Esophagus muscularis mucosa (tissue), 4 donors: ENCODE measurements around the gene PANX2. TPM values are rescaled to one million over a fixed set of nuclear protein-coding genes. Genes with fewer than 3 reads are reported as not detected.

Experiments used
- DNase-seq: peaks from one replicate; pipeline ENCODE4 v3.0.0-alpha.2; 2017; ENCODE audit errors: extremely low spot score
- H3K27ac ChIP-seq, 4 donors: fragments of 200-600 bp; sonication (generic); replicated peaks in 1 of 4; 1 replicate in 3 of 4; 2 replicates in 1 of 4; pipeline ENCODE4 v1.5.1; 2016 to 2019; ENCODE audit warnings: mild to moderate bottlenecking in 1 of 4
- H3K27me3 ChIP-seq, 4 donors: fragments of 200-600 bp; sonication (generic); one replicate each; pipeline versions ENCODE4 v1.5.1 to v1.6.0; 2016 to 2019
- H3K36me3 ChIP-seq, 4 donors: fragments of 200-600 bp; sonication (generic); one replicate each; pipeline ENCODE4 v1.5.1; 2016 to 2019
- H3K4me1 ChIP-seq, 4 donors: fragments of 200-600 bp; sonication (generic); one replicate each; pipeline ENCODE4 v1.5.1; 2016 to 2019
- H3K4me3 ChIP-seq, 4 donors: fragments of 200-600 bp; sonication (generic); 1 replicate in 2 of 4; 2 replicates in 2 of 4; pipeline ENCODE4 v1.5.1; 2016 to 2019; ENCODE audit warnings: mild to moderate bottlenecking in 4 of 4, moderate library complexity in 1 of 4
- H3K9me3 ChIP-seq, 4 donors: fragments of 200-600 bp; sonication (generic); 1 replicate in 3 of 4; 2 replicates in 1 of 4; pipeline ENCODE4 v1.5.1; 2016 to 2019
- EP300 ChIP-seq: sonication (generic); formaldehyde crosslinking; IDR thresholded peaks from one replicate; pipeline ENCODE4 v1.6.1; 2017; ENCODE audit warnings: antibody characterized with exemption
- POLR2A ChIP-seq: fragments of 450-650 bp; IDR thresholded peaks from one replicate; pipeline ENCODE4 v1.6.1; 2017; ENCODE audit warnings: antibody characterized with exemption, moderate library complexity, mild to moderate bottlenecking, low read depth
- POLR2AphosphoS5 ChIP-seq, 2 donors: sonication (generic); formaldehyde crosslinking; IDR thresholded peaks; one replicate each; pipeline ENCODE4 v1.6.1; 2017; ENCODE audit warnings: antibody characterized with exemption in 2 of 2
- WGBS: methylation state at CpG from one replicate; pipeline ENCODE4 v1.1.5; 2018; 5-methylcytosine and 5-hydroxymethylcytosine counted together
- intact Hi-C: fragments of 100-400 bp; cut with DNase I; formaldehyde crosslinking; loops from one replicate; pipeline ENCODE4 v1.15.1; 2023
- total RNA-seq, 4 donors: library from RNA; depleted of rRNA; stranded (reverse); fragments of >200 nt; gene quantifications; one replicate each; pipeline versions ENCODE4 v1.1.0 to v1.2.1, GENCODE V29; 2016
- TF ChIP-seq, protein P1 (sequence below), 3 experiments: fragments of 200-600 bp in 2 of 3; fragments of 450-650 bp in 1 of 3; sonication (generic) in 2 of 3; IDR thresholded peaks; one replicate each; pipeline ENCODE4 v1.5.1; 2017 to 2019; ENCODE audit warnings: antibody characterized with exemption in 3 of 3, mild to moderate bottlenecking in 2 of 3, moderate library complexity in 1 of 3

PANX2 gene
- total RNA-seq, 4 donors from 2014 or later = 0.33 to 1.0 (median 0.56) TPM

DNA sequence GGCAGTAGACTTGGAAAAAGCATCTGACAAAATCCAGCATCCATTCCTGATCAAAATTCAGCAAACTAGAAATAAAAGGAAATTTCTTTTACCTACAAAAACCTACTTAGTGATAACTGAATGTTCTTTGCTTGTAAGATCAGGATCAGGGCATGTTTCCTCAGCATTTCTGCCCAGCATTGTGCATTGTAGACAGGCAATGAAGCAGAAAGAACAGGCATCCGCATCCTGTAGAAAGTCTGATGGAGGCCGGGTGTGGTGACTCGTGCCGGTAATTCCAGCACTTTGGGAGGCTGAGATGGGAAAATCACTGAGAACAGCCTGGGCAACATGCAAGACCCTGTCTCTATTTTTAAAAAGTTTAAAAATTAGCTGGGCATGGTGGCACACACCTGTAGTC lies 32.5 kb upstream of the PANX2 start:
- Histone ChIP-seq H3K36me3 (no peaks in the 10 kb centered on the region), H3K4me3 (no peak overlapping the region), H3K27me3 (peaks cover 0 to 12% (median 0%) of the 10 kb centered on the region in 4 donors), H3K9me3 (no peaks in the 10 kb centered on the region), H3K4me1 (peaks cover 0 to 7% (median 0%) of the 10 kb centered on the region in 4 donors), H3K27ac (no peak overlapping the region)
- DNase-seq = no peak
- TF ChIP-seq, protein P1, sequence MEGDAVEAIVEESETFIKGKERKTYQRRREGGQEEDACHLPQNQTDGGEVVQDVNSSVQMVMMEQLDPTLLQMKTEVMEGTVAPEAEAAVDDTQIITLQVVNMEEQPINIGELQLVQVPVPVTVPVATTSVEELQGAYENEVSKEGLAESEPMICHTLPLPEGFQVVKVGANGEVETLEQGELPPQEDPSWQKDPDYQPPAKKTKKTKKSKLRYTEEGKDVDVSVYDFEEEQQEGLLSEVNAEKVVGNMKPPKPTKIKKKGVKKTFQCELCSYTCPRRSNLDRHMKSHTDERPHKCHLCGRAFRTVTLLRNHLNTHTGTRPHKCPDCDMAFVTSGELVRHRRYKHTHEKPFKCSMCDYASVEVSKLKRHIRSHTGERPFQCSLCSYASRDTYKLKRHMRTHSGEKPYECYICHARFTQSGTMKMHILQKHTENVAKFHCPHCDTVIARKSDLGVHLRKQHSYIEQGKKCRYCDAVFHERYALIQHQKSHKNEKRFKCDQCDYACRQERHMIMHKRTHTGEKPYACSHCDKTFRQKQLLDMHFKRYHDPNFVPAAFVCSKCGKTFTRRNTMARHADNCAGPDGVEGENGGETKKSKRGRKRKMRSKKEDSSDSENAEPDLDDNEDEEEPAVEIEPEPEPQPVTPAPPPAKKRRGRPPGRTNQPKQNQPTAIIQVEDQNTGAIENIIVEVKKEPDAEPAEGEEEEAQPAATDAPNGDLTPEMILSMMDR (IDR thresholded peaks at IDR 0.05) = no peak
- TF ChIP-seq EP300 (no peak), POLR2AphosphoS5 (IDR thresholded peaks at IDR 0.05) (no peak), POLR2A (no peak)
- WGBS = 94% methylated on average over 4 of the region's 4 CpGs
- intact Hi-C loops = no loop called here

- Histone ChIP-seq H3K4me1 (peaks cover 0 to 7% (median 0%) of the 10 kb centered on the region in 4 donors), H3K27me3 (peaks cover 0 to 15% (median 0%) of the 10 kb centered on the region in 4 donors), H3K4me3 (no peak overlapping the region), H3K27ac (no peak overlapping the region), H3K9me3 (no peaks in the 10 kb centered on the region), H3K36me3 (no peaks in the 10 kb centered on the region)
- intact Hi-C loops = no loop called here
- 92% methylated on average over 9 of the region's 9 CpGs for WGBS
- TF ChIP-seq, protein P1 (IDR thresholded peaks at IDR 0.05) = no peak
- DNase-seq = no peak
These were observed 31.5 kb upstream of the PANX2 start for GRCh38 chr22:50138988-50139387.

- 87% methylated on average over 15 of the region's 15 CpGs for WGBS
- TF ChIP-seq POLR2A (no peak), POLR2AphosphoS5 (IDR thresholded peaks at IDR 0.05) (no peak), EP300 (no peak)
These were observed 30.6 kb upstream of the PANX2 start for GRCh38 chr22:50139843-50140415.

GRCh38 chr22:50140615-50141014 lies 29.9 kb upstream of the PANX2 start:
- peaks cover 0 to 7% (median 0%) of the 10 kb centered on the region in 4 donors for H3K4me1 ChIP-seq
- peaks cover 0 to 20% (median 0%) of the 10 kb centered on the region in 4 donors for H3K27me3 ChIP-seq
- intact Hi-C loops = no loop called here
- H3K9me3 ChIP-seq = no peaks in the 10 kb centered on the region
- H3K4me3 ChIP-seq = no peak overlapping the region
- no peak for DNase-seq
- TF ChIP-seq POLR2A = no peak
- no peak for TF ChIP-seq EP300
- TF ChIP-seq POLR2AphosphoS5 (IDR thresholded peaks at IDR 0.05) = no peak
- TF ChIP-seq, protein P1 (IDR thresholded peaks at IDR 0.05) = no peak
- no peak overlapping the region for H3K27ac ChIP-seq
- 82% methylated on average over 3 of the region's 3 CpGs for WGBS
- H3K36me3 ChIP-seq = no peaks in the 10 kb centered on the region

More at GRCh38 chr22:50139843-50140415, 30.6 kb upstream of the PANX2 start:
- no peak for DNase-seq
- Histone ChIP-seq H3K9me3 (no peaks in the 10 kb centered on the region), H3K27me3 (peaks cover 0 to 18% (median 0%) of the 10 kb centered on the region in 4 donors), H3K27ac (no peak overlapping the region), H3K36me3 (no peaks in the 10 kb centered on the region), H3K4me1 (peaks cover 0 to 7% (median 0%) of the 10 kb centered on the region in 4 donors), H3K4me3 (no peak overlapping the region)
- intact Hi-C loops = no loop called here

DNA sequence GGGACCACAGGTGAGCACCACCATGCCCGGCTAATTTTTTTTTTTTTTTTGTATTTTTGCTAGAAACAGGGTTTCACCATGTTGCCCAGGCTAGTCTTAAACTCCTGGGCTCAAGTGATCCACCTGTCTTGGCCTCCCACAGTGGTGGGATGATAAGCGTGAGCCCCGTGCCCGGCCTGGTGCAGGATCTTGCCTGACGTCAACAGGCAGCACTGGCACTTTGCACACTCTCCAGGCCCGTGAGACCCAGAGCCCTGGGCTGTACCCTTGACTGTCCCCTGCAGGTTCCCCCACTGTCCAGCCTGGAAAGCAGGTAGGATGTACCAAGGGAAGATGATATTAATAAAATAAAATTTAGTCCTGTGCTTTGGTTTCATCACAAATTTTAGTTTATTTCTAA lies 29.1 kb upstream of the PANX2 start:
- no peak overlapping the region for H3K27ac ChIP-seq
- no peak for DNase-seq
- intact Hi-C loops = no loop called here
- TF ChIP-seq, protein P1 (IDR thresholded peaks at IDR 0.05) = no peak
- TF ChIP-seq POLR2A (no peak), POLR2AphosphoS5 (IDR thresholded peaks at IDR 0.05) (no peak), EP300 (no peak)
- H3K4me3 ChIP-seq = no peak overlapping the region
- H3K36me3 ChIP-seq = no peaks in the 10 kb centered on the region
- 64% methylated on average over 6 of the region's 6 CpGs for WGBS
- peaks cover 0 to 8% (median 2%) of the 10 kb centered on the region in 4 donors for H3K4me1 ChIP-seq
- H3K27me3 ChIP-seq = peaks cover 0 to 24% (median 0%) of the 10 kb centered on the region in 4 donors
- no peaks in the 10 kb centered on the region for H3K9me3 ChIP-seq
